HG03342 (cell line): Measurements from ENCODE around the gene TAF6.
A peak's percentile ranks its signal among the peaks of the same experiment; 100 is the strongest.

Experiments
- ATAC-seq: cut with Tn5 transposase; IDR thresholded peaks from one replicate; pipeline ENCODE4 v1.9.1; 2021; ENCODE audit warnings: mild to moderate bottlenecking, moderate library complexity; ENCODE audit not compliant: unreplicated experiment

TAF6 gene

GRCh38 chr7:100124301-100125230 lies 5.4 kb upstream of the TAF6 start:
- no peak for ATAC-seq

- ATAC-seq: no peak
Measured at GRCh38 chr7:100122568-100122967, 3.4 kb upstream of the TAF6 start.

GRCh38 chr7:100122067-100122466 lies 2.9 kb upstream of the TAF6 start:
- ATAC-seq: no peak

- no peak for ATAC-seq
Measured at GRCh38 chr7:100120733-100121036, 1.5 kb upstream of the TAF6 start.

GRCh38 chr7:100119970-100120732 lies 993 bp upstream of the TAF6 start:
- ATAC-seq: peak; percentile 38

GRCh38 chr7:100118388-100119071 lies 628 bp downstream of the TAF6 start:
- ATAC-seq: no peak

GRCh38 chr7:100115026-100115425 lies 4.1 kb downstream of the TAF6 start:
- ATAC-seq: no peak

GRCh38 chr7:100111914-100112313 lies 7.2 kb downstream of the TAF6 start:
- ATAC-seq: no peak

GRCh38 chr7:100111156-100111555 lies 8.0 kb downstream of the TAF6 start:
- ATAC-seq: no peak

GRCh38 chr7:100109521-100110163 lies 9.5 kb downstream of the TAF6 start:
- no peak for ATAC-seq

- ATAC-seq: no peak
Measured at GRCh38 chr7:100107890-100108289, 11.3 kb downstream of the TAF6 start.

- ATAC-seq: no peak
Measured at GRCh38 chr7:100107125-100107737, 11.9 kb downstream of the TAF6 start.

- ATAC-seq: no peak
Measured at GRCh38 chr7:100106633-100107032, 12.5 kb downstream of the TAF6 start.

GRCh38 chr7:100105534-100105933 lies 13.6 kb downstream of the TAF6 start:
- ATAC-seq: no peak

- no peak for ATAC-seq
Measured at GRCh38 chr7:100102950-100103840, 16.0 kb downstream of the TAF6 start.

- ATAC-seq: peak; percentile 81
Measured at GRCh38 chr7:100101016-100101862, 17.9 kb downstream of the TAF6 start, which contains the start of the genes AP4M1 and MCM7. Gene AP4M1 (plus strand): TSS chr7:100101643. CDS start chr7:100101715, 72 bp downstream. Gene MCM7 (minus strand): TSS chr7:100101397. CDS start chr7:100101294, 103 bp downstream.

- ATAC-seq: peak; percentile 55
Measured at GRCh38 chr7:100100420-100101015, 18.6 kb downstream of the TAF6 start.

GRCh38 chr7:100099452-100099851 lies 19.7 kb downstream of the TAF6 start:
- no peak for ATAC-seq
